ENCODE measurements around the gene FERD3L.

DNA sequence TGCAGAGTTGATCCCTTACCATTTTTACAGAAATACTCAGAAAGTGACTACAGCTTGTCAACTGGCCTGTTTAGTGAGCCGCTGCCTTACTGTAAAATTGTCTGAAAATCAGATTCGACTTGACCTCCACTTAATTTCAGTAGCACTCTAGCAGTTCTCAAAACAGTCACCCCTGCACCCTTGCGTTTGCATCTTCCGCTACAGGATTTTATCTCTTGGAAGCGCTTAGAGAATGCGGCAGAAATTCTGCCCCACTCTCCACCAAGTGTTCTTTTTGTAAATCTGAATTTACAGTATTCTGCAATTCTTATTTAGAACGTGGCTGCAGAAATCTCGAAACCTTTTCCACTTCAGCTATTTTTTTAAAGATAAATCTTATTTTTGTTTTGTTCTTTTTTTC, 25.8 kb downstream of the FERD3L start:
- TF ChIP-seq CTCF (conservative IDR thresholded peaks at IDR 0.05; ENCODE audit: low read length) (no peak), EZH2phosphoT487 (IDR thresholded peaks at IDR 0.05; ENCODE audit: borderline replicate concordance, low read depth, low read length) (no peak)
